ENCODE results near the gene DNAH2.

DNAH2 gene

DNA sequence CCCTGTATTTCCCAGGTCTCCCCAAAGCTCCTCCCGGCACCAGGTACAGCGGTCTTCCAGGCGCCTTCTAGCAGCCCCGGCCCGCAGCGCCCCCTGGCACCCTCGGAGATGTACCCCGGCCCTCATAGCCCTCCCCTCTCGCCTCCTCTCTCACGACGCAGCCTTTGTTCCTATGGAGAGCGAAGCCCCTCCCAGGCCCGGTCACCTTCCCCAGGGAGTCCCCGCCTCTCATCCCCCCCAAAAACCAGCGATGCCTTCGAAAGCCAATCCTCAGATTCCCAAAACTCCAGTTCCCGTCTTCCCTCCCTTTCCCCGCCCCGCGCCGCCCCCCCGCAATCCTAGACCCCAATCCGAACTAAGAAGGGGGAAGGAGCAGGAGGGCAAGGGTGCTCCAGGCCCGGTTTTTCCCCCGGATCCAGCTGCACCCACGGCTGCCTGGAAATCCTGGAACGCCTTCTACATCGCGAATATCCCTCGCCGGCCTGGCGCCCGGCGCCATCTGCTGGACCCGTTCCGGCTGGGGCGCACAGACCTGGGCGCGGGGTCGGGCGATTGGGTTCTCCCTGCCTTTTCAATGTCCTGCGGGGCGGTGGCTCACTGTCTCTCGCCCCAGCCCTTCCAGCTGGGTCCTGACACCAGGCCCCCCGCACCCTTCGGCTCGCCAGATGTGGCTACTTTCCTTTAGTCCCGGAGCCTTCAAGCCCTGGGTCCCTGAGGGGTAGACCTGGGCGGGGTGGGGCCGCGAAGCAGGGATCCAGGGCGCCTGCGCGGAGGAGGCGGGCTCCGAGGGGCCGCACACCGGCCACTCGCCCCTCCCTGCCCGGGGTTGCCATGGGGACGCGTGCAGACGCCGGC is at the start of gene DNAH2:
DNAH2 (plus strand) TSS at position 844 of the 855 bp plus-strand sequence. CDS start 1,991 bp downstream, outside the sequence.
- DNase-seq (ENCODE audit: low spot score), result peak; percentile 91

- DNase-seq (ENCODE audit: low spot score), result no peak
Measured at GRCh38 chr17:7668482-7668881, 49.1 kb upstream of the DNAH2 start.

DNA sequence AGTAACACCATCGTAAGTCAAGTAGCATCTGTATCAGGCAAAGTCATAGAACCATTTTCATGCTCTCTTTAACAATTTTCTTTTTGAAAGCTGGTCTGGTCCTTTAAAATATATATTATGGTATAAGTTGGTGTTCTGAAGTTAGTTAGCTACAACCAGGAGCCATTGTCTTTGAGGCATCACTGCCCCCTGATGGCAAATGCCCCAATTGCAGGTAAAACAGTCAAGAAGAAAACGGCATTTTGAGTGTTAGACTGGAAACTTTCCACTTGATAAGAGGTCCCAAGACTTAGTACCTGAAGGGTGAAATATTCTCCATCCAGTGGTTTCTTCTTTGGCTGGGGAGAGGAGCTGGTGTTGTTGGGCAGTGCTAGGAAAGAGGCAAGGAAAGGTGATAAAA is 44.3 kb upstream of the DNAH2 start:
- DNase-seq (ENCODE audit: low spot score), result no peak

GRCh38 chr17:7674934-7675333 is 42.6 kb upstream of the DNAH2 start:
- no peak for DNase-seq (ENCODE audit: low spot score)

DNA sequence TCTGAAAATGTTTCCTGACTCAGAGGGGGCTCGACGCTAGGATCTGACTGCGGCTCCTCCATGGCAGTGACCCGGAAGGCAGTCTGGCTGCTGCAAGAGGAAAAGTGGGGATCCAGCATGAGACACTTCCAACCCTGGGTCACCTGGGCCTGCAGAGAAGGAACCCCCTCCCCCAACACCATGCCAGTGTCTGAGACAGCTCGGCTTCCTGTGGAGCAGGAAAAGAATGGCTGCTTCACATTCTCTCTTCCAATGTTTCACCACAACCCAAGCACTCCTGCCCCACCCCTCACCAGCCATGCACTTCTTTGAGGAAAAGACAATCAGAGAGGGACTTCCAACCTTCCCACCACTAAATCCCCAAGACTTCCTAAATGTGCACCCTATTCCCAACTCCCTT is 41.0 kb upstream of the DNAH2 start:
- DNase-seq (ENCODE audit: low spot score), result no peak

DNA sequence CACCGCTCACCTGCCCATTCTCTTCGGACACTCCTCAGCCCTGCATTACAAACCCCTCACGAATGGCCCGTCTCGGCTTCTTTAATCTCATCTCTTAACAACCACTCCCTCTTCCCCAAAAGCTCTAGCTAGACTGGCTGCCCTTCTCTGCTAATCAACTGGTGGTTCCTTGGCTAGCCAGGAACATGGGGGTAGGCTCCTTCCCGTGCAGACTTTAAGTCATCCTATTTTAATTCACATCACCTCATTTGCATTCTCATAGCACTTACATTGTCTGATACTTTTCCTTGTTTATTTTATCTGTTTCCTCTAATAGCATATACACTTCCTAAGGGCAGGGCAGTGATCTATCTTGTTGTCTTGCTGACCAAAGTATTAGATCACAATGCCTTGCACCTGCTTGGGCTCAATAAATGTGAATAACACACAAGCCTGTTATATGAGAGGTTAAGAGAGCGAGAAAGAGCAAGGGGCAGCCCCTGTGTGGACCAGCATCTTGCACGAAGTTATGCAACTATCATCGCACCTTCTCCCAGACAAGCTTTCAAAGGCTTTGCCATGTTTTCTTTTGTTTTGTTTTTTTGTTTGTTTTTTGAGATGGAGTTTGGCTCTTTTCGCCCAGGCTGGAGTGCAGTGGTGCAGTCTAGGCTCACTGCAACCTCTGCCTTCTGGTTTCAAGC is 40.0 kb upstream of the DNAH2 start:
- no peak for DNase-seq (ENCODE audit: low spot score)

DNA sequence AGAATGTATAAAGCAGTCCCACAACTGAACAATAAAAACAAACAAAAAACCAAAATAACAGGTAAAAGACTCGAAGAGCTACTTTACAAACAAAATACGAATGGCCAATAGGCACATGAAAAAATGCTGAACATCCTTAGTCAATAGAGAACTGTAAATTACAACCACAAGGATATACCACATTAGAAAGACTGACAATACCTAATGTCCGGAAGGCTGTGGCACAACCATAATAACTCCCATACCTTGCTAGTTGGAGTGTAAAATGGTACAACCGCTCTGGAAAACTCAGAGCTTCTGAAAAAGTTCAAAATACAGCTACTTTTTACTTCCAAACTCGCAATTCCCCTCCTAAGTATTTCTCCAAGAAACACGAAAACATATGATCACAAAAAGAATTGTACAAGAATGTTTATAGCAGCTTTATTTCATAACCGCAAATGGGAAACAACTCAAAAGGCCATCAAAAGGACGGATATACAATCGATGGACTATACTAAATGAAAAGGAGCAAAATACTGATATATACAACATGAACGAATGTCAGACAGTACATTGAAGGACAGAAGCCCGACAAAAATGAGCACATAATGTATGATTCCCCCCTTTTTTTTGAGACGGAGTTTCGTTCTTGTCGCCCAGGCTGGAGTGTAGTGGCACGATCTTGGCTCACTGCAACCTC is 32.6 kb upstream of the DNAH2 start:
- DNase-seq (ENCODE audit: low spot score), result no peak

DNA sequence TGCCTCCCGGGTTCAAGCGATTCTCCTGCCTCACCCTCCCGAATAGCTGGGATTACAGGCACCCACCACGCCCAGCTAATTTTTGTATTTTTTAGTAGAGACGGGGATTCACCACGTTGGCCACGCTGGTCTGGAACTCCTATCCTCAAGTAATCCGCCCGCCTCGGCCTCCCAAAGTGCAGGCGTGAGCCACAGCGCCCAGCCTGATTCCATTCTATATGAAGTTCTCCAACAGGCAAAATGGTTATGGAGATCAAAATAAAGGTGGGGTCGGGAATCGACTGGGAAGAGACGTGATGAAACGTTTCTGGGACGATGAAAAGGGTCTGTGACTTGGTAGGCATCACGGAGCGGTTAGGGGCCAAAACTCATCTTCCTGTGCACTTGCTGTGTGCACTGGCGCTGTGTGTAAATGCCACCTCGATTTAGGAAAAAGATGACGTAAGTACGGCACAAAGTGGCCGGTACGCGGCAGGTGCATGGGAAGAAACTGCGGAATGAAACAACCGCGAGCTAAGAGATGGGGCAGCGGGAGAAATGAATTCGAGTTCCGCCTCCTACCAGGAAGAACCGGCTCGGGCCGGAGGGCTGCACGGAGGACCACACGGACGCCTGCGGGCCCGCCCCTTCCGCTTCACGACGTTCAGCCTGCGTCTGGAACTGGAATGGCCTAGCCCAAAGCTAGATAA is 31.9 kb upstream of the DNAH2 start:
- peak; percentile 95 for DNase-seq (ENCODE audit: low spot score)

DNA sequence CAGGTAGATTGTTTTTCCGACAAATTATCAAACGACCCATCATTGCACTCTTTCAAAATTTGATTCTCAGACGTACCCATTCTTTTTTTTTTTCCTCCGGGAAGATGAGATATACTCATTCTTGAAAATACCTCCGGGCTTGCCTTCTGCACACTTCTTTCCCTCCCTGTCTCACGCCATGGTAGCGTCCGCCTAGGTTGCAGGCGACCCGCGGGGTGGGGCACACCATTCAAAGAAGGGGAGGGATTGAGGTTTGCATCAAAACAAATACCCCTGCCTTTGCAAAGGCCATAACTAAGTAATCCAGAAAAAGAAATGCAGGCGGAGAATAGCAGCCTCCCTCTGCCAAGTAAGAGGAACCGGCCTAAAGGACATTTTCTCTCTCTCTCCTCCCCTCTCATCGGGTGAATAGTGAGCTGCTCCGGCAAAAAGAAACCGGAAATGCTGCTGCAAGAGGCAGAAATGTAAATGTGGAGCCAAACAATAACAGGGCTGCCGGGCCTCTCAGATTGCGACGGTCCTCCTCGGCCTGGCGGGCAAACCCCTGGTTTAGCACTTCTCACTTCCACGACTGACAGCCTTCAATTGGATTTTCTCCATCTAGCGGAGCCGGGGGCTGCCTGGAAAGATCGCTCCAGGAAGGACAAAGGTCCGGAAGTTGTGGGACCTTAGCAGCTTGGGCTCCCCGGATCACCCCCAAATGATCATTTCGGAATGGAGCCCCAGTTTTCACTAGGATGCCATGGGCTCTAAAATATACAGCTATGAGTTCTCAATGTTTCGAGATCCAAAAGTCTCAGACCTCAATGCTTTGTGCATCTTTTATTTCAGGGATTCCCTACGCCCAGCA is 31.1 kb upstream of the DNAH2 start:
- DNase-seq (ENCODE audit: low spot score), result peak; percentile 87

DNA sequence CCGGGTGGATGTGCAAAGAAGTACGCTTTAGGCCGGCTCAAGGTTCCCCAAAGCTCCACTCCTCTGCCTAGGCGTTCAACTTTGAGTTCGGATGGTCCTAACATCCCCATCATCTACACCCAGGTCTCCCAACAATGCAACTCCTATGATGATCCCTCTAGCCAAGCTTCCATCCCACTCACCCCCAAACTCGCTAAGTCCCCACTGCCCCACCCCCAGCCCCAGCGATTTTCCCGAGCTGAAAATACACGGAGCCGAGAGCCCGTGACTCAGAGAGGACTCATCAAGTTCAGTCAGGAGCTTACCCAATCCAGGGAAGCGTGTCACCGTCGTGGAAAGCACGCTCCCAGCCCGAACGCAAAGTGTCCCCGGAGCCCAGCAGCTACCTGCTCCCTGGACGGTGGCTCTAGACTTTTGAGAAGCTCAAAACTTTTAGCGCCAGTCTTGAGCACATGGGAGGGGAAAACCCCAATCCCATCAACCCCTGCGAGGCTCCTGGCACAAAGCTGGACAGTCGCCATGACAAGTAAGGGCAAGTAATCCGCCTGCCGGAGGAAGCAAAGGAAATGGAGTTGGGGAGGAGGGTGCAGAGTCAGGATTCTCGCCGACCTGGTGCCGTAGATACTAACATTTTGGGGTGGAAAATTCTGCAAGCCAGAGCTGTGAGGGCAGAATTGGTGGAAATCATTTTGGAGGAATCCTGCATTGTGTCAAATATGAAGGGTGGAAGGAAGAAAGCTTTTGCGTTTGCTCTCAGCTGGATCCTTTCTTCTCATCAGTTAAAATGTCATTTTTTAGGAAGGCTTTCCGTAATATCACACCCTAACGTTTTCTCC is 30.3 kb upstream of the DNAH2 start, which contains the start of gene TP53:
TP53 (minus strand) TSS at position 419 of the 836 bp plus-strand sequence. CDS start 10,896 bp downstream, outside the sequence.
- peak; percentile 95 for DNase-seq (ENCODE audit: low spot score)

GRCh38 chr17:7687908-7688807 is 29.4 kb upstream of the DNAH2 start, which contains the start of gene WRAP53:
TSS of gene WRAP53 (plus strand) at chr17:7688477. CDS start at chr17:7688649, 172 bp downstream.
- peak; percentile 99 for DNase-seq (ENCODE audit: low spot score)

GRCh38 chr17:7688808-7689316 is 28.7 kb upstream of the DNAH2 start:
- no peak for DNase-seq (ENCODE audit: low spot score)

DNA sequence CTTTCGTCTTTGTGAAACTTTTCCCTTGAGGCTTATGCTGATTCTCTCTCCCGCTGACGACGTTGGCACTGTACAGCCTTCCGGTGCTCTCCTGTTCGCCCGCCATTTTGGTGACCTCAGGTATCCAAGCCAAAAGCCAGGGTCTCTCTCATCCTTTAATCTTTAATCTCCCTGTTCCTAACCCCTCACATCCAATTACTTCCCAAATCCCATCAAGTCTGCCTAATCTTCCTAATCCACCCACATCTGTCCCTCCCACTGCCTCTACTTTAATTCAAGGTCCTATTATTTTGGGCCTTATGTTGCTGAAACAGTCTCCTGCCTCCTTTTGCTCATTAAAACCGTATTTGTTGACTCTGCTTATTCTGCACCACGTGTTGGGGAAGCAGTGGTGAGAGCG is 22.0 kb upstream of the DNAH2 start:
- DNase-seq (ENCODE audit: low spot score), result no peak

- no peak for DNase-seq (ENCODE audit: low spot score)
Measured at GRCh38 chr17:7697828-7698588, 19.5 kb upstream of the DNAH2 start.

- DNase-seq (ENCODE audit: low spot score), result no peak
Measured at GRCh38 chr17:7700510-7700909, 17.0 kb upstream of the DNAH2 start.

DNA sequence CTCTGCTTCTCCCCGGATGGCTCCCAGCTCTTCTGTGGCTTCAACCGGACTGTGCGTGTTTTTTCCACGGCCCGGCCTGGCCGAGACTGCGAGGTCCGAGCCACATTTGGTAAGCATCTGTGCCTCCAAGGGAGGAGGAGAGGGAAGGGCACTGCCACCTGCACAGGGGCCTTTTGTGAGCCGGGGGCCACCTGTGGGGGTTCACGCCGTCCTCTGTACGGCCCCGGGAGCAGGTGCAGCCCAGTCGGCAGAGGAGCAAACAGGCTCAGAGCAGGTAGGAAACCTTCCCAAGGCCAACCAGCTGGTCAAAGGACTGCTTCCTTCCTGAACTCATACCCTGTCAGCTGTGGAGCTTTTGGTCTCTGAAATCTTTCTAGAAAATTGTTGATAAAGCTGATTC is 15.9 kb upstream of the DNAH2 start:
- no peak for DNase-seq (ENCODE audit: low spot score)

DNA sequence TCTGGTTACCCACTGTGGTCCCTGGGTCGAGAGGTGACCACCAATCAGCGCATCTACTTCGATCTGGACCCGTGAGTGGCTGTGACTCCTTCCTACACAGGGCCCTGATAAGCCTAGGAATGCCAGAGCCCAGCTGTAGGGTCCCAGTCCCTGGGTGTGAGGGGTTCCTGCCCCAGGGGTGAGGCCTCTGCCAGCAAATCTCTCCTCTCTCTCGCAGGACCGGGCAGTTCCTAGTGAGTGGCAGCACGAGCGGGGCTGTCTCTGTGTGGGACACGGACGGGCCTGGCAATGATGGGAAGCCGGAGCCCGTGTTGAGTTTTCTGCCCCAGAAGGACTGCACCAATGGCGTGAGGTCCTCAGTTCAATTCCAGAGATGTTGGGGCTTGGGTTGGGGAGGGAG is 14.8 kb upstream of the DNAH2 start:
- no peak for DNase-seq (ENCODE audit: low spot score)

Data from kidney tubule cell (primary cell).